GM13977 (cell line): ENCODE results near the gene FMNL2.

Experiments used
- DNase-seq: peaks from one replicate; pipeline ENCODE4 v3.0.0; 2012; ENCODE audit warnings: low spot score
- in situ Hi-C: fragments of 300-500 bp; cut with MboI; formaldehyde crosslinking; loops from one replicate; pipeline ENCODE4 v1.12.0; 2022; ENCODE audit warnings: low sequenced_read_pairs, low pct_unique_long_range_greater_than_20kb, mixed read lengths, inconsistent platforms; ENCODE audit not compliant: unreplicated experiment
- TF ChIP-seq, protein P1 (sequence below): IDR thresholded peaks from 2 replicates; pipeline ENCODE4 v1.5.1; 2012; ENCODE audit warnings: mild to moderate bottlenecking, control low read depth; ENCODE audit not compliant: insufficient read depth; ENCODE audit errors: extremely low read depth, missing control alignments

Gene FMNL2

DNA sequence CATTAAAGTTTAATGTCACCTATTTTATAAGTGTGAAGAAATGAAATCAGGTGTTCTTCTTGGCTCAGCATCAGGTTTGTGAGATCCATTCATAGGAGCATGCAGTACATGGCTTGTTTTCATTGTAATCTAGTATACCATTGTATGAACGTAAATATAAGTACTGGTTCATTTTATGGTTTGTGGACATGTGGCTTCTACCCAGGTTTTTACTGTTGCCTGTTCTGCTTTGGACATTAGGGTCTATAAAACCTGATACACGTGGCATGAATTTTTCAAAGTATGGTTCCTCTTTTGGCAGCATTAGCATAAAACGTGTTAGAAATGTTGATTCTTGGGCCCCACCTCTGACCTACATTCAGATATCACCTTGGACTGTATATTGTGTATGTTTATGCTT, 206.7 kb downstream of the FMNL2 start:
- TF ChIP-seq, protein P1, sequence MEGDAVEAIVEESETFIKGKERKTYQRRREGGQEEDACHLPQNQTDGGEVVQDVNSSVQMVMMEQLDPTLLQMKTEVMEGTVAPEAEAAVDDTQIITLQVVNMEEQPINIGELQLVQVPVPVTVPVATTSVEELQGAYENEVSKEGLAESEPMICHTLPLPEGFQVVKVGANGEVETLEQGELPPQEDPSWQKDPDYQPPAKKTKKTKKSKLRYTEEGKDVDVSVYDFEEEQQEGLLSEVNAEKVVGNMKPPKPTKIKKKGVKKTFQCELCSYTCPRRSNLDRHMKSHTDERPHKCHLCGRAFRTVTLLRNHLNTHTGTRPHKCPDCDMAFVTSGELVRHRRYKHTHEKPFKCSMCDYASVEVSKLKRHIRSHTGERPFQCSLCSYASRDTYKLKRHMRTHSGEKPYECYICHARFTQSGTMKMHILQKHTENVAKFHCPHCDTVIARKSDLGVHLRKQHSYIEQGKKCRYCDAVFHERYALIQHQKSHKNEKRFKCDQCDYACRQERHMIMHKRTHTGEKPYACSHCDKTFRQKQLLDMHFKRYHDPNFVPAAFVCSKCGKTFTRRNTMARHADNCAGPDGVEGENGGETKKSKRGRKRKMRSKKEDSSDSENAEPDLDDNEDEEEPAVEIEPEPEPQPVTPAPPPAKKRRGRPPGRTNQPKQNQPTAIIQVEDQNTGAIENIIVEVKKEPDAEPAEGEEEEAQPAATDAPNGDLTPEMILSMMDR, result no peak
- in situ Hi-C loops, result no loop called here
- DNase-seq, result no peak

DNA sequence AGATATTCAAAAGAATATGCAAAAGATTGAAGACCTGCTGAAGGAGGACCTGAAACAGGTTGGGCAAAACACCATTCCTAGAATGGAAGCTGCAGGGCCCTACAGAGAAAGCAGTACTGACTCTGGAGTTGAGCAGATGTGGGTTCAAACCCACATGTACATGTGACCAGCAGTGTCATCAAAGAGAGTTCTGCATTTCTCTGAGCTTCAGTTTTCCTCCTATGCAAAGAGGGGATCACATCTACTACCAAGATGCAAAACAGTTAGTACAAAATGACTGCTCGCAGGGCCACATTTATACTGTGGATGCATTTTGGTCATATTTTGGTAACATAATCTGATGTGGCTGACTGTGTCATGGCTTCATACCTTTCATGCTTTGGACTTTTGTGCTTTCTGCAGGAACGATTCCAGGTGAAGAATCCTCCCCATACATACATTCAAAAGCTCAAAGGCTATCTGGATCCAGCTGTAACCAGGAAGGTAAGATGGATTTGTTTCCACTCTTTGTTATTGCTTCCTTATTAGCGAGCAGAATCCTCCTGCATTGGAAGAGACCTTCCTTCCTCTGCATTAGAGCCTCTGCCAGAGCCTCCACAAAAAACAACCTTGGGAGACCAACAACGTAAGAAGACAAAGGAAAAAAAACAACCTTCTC, 207.5 kb downstream of the FMNL2 start:
- DNase-seq, result no peak
- TF ChIP-seq, protein P1, result no peak

DNA sequence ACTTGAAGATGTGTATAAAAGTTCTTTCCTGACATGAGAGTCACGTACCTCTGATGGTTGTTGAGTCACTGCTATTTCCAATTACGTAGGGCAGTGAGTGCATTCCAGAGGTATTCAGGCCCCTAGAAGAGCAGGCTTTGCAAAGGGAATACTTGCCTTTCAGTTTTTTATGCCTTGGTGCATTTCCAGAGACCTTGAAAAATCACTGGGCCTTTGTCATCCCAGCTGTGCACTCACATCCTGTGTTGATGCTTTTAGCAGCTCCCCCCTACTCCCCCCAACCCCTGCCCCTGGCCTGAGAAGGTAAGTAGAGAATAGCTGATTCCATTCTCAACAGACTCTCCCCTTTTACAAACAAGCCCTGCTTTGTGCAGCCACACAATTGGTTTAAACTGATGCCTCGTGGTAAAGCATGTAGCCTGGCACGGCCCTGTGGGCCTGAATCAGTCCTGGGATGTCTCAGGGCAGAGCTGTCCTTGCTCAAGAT, 208.1 kb downstream of the FMNL2 start:
- in situ Hi-C loops, result no loop called here
- TF ChIP-seq, protein P1, result no peak
- DNase-seq, result no peak

More for the DNA sequence above, 207.5 kb downstream of the FMNL2 start:
- in situ Hi-C loops, result no loop called here

DNA sequence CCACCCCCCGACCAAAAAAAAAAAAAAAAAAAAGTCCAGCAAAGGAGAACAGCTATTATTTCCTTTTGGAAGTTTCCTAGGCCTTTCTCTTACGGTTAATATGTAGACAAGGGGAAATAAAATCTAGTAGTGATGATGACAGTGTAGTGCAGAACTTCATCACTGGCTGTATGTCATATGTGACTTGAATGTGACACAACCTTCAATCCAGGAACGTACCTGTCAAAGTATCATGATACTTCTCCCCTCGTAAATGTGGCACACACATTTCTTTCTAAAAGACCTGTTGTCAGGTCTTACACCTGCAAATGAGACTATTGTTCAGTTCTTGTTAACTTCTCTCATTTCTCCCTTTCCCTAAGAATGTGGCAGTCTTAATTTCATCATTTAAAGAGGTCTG, 208.7 kb downstream of the FMNL2 start:
- TF ChIP-seq, protein P1, result no peak
- DNase-seq, result no peak
- in situ Hi-C loops, result no loop called here

DNA sequence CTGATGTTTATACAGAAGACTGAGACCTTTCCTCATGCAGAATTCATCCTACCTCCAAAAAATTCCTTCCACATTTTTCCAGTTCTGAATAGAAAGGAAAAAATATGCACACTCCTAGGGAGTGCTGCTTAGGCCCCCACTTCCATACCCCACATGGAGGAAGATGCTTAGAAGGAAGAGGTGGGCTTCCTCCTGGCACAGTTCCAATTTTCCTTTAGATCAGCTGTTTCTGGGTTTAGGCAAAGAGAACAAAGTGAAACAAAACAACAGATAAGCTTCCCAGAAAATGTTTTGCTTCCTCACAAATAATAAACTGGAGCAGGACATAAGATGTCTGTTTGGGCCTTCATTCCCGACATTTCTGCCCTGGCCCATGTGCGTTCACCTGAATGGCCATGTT, 209.7 kb downstream of the FMNL2 start:
- in situ Hi-C loops, result no loop called here
- DNase-seq, result no peak
- TF ChIP-seq, protein P1, result no peak

DNA sequence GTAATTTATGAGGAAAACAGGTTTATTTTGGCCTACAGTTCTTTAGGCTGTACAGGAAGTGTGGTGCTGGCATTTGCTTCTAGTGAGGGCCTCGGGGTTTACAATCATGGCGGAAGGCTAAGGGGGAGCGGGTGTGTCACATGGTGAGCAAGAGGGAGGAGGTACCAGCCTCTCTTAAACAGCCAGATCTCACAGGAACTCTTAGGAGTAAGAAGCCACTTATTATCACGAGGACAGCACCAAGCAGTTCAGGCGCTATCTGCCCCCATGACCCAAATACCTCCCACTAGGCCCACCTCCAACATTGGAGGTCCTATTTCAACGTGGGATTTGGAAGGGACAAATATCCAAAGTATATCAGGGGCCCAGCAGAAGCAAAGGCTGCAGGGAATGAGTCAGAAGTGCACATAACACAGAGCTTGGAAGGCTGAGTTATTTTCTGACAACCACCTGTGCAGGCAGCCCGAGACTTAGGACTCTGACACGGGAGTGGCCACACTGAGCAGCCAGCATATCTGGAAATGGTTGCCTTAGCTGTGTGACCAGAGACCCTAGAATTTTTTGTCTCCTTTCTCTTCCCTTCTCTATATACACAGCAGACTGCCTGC, 211.4 kb downstream of the FMNL2 start:
- TF ChIP-seq, protein P1, result no peak
- in situ Hi-C loops, result no loop called here
- no peak for DNase-seq
